Endothelial cell of umbilical vein (primary cell): ENCODE measurements around the gene COQ4. TPM values are rescaled to one million over a fixed set of nuclear protein-coding genes. Genes with fewer than 3 reads are reported as not detected.

ENCODE experiments used
- BruUV-seq: library from RNA; stranded (reverse); fragments of 400-500 nt; replicated peaks from 2 replicates; lab custom pipeline; 2021; lab: Mats Ljungman, UMichigan
- CTCF ChIA-PET: fragments of 300-600, 350-600 bp; sonication (Branson Sonifier 250); formaldehyde crosslinking; loops from one replicate; lab custom pipeline; 2021; ENCODE audit warnings: antibody characterized with exemption, inconsistent platforms; lab: Charles Lee
- POLR2A ChIA-PET: fragments of 300-600, 350-600 bp; sonication (Branson Sonifier 250); formaldehyde crosslinking; loops from one replicate; lab custom pipeline; 2021; ENCODE audit warnings: antibody characterized with exemption, inconsistent platforms; lab: Charles Lee
- DNase-seq: peaks from one replicate; pipeline ENCODE4 v3.0.0-alpha.2; 2011; ENCODE audit warnings: low read depth, low spot score
- FAIRE-seq: peaks from 2 replicates; lab custom pipeline; 2011; peaks lifted over from hg19 to GRCh38; lab: Jason Lieb, UNC
- H2AFZ ChIP-seq: 2 replicates; pipeline ENCODE4 v1.6.0; 2012; ENCODE audit warnings: low read depth, low read length, control low read depth, inconsistent platforms
- H3K27ac ChIP-seq: 2 replicates; pipeline ENCODE4 v1.5.1; 2011; ENCODE audit warnings: low read depth, mild to moderate bottlenecking, control low read depth, low read length, moderate library complexity; ENCODE audit not compliant: insufficient read depth
- H3K27me3 ChIP-seq, 2 experiments: 2 replicates each; pipeline versions ENCODE4 v1.6.0 to v1.6.1; 2011; ENCODE audit warnings: low read length in 2 of 2, mixed read lengths in 1 of 2; ENCODE audit not compliant: control insufficient read depth in 2 of 2, insufficient read depth in 2 of 2
- H3K36me3 ChIP-seq, 2 experiments: 2 replicates in 1 of 2; 3 replicates in 1 of 2; pipeline ENCODE4 v1.5.1; 2011; ENCODE audit warnings: low read length in 2 of 2, mild to moderate bottlenecking in 1 of 2, moderate library complexity in 1 of 2; ENCODE audit not compliant: control insufficient read depth in 2 of 2, insufficient read depth in 2 of 2; ENCODE audit errors: extremely low read depth in 1 of 2
- H3K4me1 ChIP-seq: 3 replicates; pipeline ENCODE4 v1.5.1; 2011; ENCODE audit warnings: mild to moderate bottlenecking, low read length; ENCODE audit not compliant: control insufficient read depth, insufficient read depth; ENCODE audit errors: extremely low read depth
- H3K4me2 ChIP-seq: 2 replicates; pipeline ENCODE4 v1.6.1; 2011; ENCODE audit warnings: low read length, control low read depth, mixed read lengths; ENCODE audit not compliant: insufficient read depth
- H3K4me3 ChIP-seq, 3 experiments: fragments of 200-600 bp in 1 of 3; sonication (generic), shearing (Covaris generic) in 1 of 3; replicated peaks in 1 of 3; 2 replicates each; pipeline ENCODE4 v1.5.1; 2011 to 2016; ENCODE audit warnings: control low read depth in 3 of 3, low read length in 3 of 3, mild to moderate bottlenecking in 2 of 3, inconsistent platforms in 1 of 3, low read depth in 1 of 3, moderate library complexity in 1 of 3; ENCODE audit not compliant: insufficient read depth in 1 of 3
- H3K79me2 ChIP-seq: 2 replicates; pipeline ENCODE4 v1.6.0; 2012; ENCODE audit warnings: low read length, inconsistent platforms; ENCODE audit not compliant: control insufficient read depth, insufficient read depth
- H3K9ac ChIP-seq: replicated peaks from 2 replicates; pipeline ENCODE3; 2011; ENCODE audit warnings: low read length, control low read depth; ENCODE audit not compliant: insufficient read depth; ENCODE audit errors: extremely low read depth
- H3K9me1 ChIP-seq: replicated peaks from 3 replicates; pipeline ENCODE4 v1.6.0; 2011; ENCODE audit warnings: mild to moderate bottlenecking, low read length; ENCODE audit not compliant: control insufficient read depth, insufficient read depth; ENCODE audit errors: extremely low read depth
- H3K9me3 ChIP-seq: replicated peaks from 2 replicates; pipeline ENCODE4 v1.5.1; 2012; ENCODE audit warnings: low read length, inconsistent platforms; ENCODE audit not compliant: control insufficient read depth, insufficient read depth
- H4K20me1 ChIP-seq: replicated peaks from 2 replicates; pipeline ENCODE3; 2011; ENCODE audit warnings: mild to moderate bottlenecking, low read length; ENCODE audit not compliant: control insufficient read depth, insufficient read depth; ENCODE audit errors: extremely low read depth
- CTCF ChIP-seq, 2 donors: IDR thresholded peaks; 1 replicate in 1 of 2; 2 replicates in 1 of 2; pipeline ENCODE4 v1.5.1; 2011; ENCODE audit warnings: low read length in 2 of 2, mild to moderate bottlenecking in 2 of 2, moderate library complexity in 2 of 2, control low read depth in 1 of 2, inconsistent platforms in 1 of 2, low read depth in 1 of 2; ENCODE audit not compliant: insufficient read depth in 1 of 2; ENCODE audit errors: extremely low read depth in 1 of 2
- EZH2 ChIP-seq: IDR thresholded peaks from 2 replicates; pipeline ENCODE4 v1.6.1; 2012; ENCODE audit warnings: borderline replicate concordance, low read depth, mild to moderate bottlenecking, moderate library complexity, low read length, inconsistent platforms; ENCODE audit not compliant: severe bottlenecking
- FOS ChIP-seq: IDR thresholded peaks from 2 replicates; pipeline ENCODE4 v1.6.1; 2011; ENCODE audit warnings: mild to moderate bottlenecking, low read length, moderate library complexity, borderline replicate concordance; ENCODE audit not compliant: insufficient read depth
- GATA2 ChIP-seq: IDR thresholded peaks from 2 replicates; pipeline ENCODE4 v1.7.0; 2011; ENCODE audit warnings: low read depth, mild to moderate bottlenecking, moderate library complexity, mixed read lengths, low read length; ENCODE audit not compliant: insufficient read length, insufficient read depth
- JUN ChIP-seq: IDR thresholded peaks from 2 replicates; pipeline ENCODE4 v1.6.1; 2011; ENCODE audit warnings: borderline replicate concordance, low read depth; ENCODE audit not compliant: insufficient read length, insufficient read depth
- MAX ChIP-seq: IDR thresholded peaks from 2 replicates; pipeline ENCODE4 v1.6.1; 2011; ENCODE audit not compliant: insufficient read depth, insufficient read length
- MYC ChIP-seq: IDR thresholded peaks from one replicate; pipeline ENCODE4 v1.6.1; 2011; ENCODE audit warnings: mild to moderate bottlenecking, low read depth, low read length
- POLR2A ChIP-seq: IDR thresholded peaks from 2 replicates; pipeline ENCODE4 v1.6.1; 2012; ENCODE audit warnings: low read depth, mild to moderate bottlenecking, control low read depth, low read length
- POLR2AphosphoS5 ChIP-seq: IDR thresholded peaks from 2 replicates; pipeline ENCODE4 v1.6.1; 2012; ENCODE audit warnings: low read depth, mild to moderate bottlenecking, control low read depth, low read length, moderate library complexity; ENCODE audit not compliant: insufficient read depth
- dilution Hi-C: fragments of 300-500 bp; cut with MboI; formaldehyde crosslinking; loops from one replicate; pipeline ENCODE4 v1.15.0; 2019; ENCODE audit warnings: low sequenced_read_pairs; ENCODE audit not compliant: extremely low pct_ligation_motif_present
- intact Hi-C: fragments of 100-400 bp; cut with micrococcal nuclease; formaldehyde crosslinking; loops from one replicate; pipeline ENCODE4 v1.10.0; 2022
- polyA plus RNA-seq, 4 experiments: library from polyadenylated mRNA; depleted of rRNA in 3 of 4; stranded (reverse) in 3 of 4; unstranded in 1 of 4; fragments of >200 nt; gene quantifications; 2 replicates each; pipeline versions ENCODE4 v1.2.1 to v1.2.3, GENCODE V29; 2011 to 2012; ENCODE audit warnings: missing spikeins in 1 of 4
- total RNA-seq: library from RNA; stranded (reverse); gene quantifications from 2 replicates; pipeline ENCODE4 v1.2.3, GENCODE V29; 2021

COQ4 gene
- total and polyA plus RNA-seq, 2 donors (not counting 3 experiments of a cell fraction or from before 2014, with no cell fraction given), result 44.4 to 78.1 TPM

- TF ChIP-seq FOS, result no peak
- H3K4me3 ChIP-seq, result no peak overlapping the region
- H3K9ac ChIP-seq, result no peak overlapping the region
- H3K27ac ChIP-seq, result no peak overlapping the region
- DNase-seq (no peak), FAIRE-seq (no peak)
- BruUV-seq, result no TSS peak
- CTCF ChIA-PET, result interaction anchor here (1.3 kb wide), 1 partner anchor 14 kb away, joined by 5 read pairs; no protein-coding TSS in a partner anchor
- no peaks in the 10 kb centered on the region for H3K9me3 ChIP-seq
- peaks cover 12% of the 10 kb centered on the region for H3K4me1 ChIP-seq
- H3K79me2 ChIP-seq, result peaks cover 48% of the 10 kb centered on the region
- POLR2A ChIA-PET, result no interaction called here
- H3K36me3 ChIP-seq, result peaks cover 0 to 5% of the 10 kb centered on the region in 2 experiments
- no peaks in the 10 kb centered on the region for H3K27me3 ChIP-seq
- H3K4me2 ChIP-seq, result no peak overlapping the region
- dilution Hi-C loops (no loop called here), intact Hi-C loops (no loop called here)
- H2AFZ ChIP-seq, result no peak overlapping the region
- H4K20me1 ChIP-seq, result no peaks in the 10 kb centered on the region
- H3K9me1 ChIP-seq, result no peaks in the 10 kb centered on the region
These were observed 53.2 kb downstream of the COQ4 start for GRCh38 chr9:128375865-128376264.

GRCh38 chr9:128382261-128382660 is 59.6 kb downstream of the COQ4 start:
- TF ChIP-seq FOS (no peak), POLR2A (no peak), JUN (no peak), POLR2AphosphoS5 (no peak), EZH2 (no peak), MAX (no peak), MYC (no peak), CTCF (IDR thresholded peaks at IDR 0.05; ENCODE audit: extremely low read depth in 1 of 2, insufficient read depth in 1 of 2, low read depth in 1 of 2, low read length in 2 of 2) (no peak), GATA2 (no peak)

More at GRCh38 chr9:128382261-128382660, 59.6 kb downstream of the COQ4 start:
- Histone ChIP-seq H3K79me2 (no peaks in the 10 kb centered on the region), H3K9me3 (no peaks in the 10 kb centered on the region), H3K27me3 (no peaks in the 10 kb centered on the region), H3K4me1 (no peaks in the 10 kb centered on the region), H3K4me3 (no peak overlapping the region), H3K4me2 (no peak overlapping the region), H3K27ac (no peak overlapping the region), H3K9me1 (no peaks in the 10 kb centered on the region), H3K36me3 (peaks cover 5 to 10% of the 10 kb centered on the region in 2 experiments), H2AFZ (no peak overlapping the region), H4K20me1 (no peaks in the 10 kb centered on the region), H3K9ac (no peak overlapping the region)
- dilution Hi-C loops, result no loop called here
- ChIA-PET POLR2A (no interaction called here), CTCF (interaction anchor here (1.4 to 2.1 kb wide), 3 partner anchors 20 to 56 kb away, joined by 3 to 7 read pairs (median 7); no protein-coding TSS in a partner anchor)
- intact Hi-C loops, result no loop called here
- FAIRE-seq, result no peak
- DNase-seq, result no peak
- no TSS peak for BruUV-seq
